Pancreas (tissue), 10 donors: ENCODE measurements around the gene TMEM192. TPM values are rescaled to one million over a fixed set of nuclear protein-coding genes. Genes with fewer than 3 reads are reported as not detected.

Source experiments
- ATAC-seq, 4 donors: fragments of 200-7000 bp; cut with Tn5 transposase; one replicate each; pipeline versions ENCODE4 v1.8.0 to v1.9.1; 2020; ENCODE audit warnings: mild to moderate bottlenecking in 4 of 4, moderate library complexity in 4 of 4
- DNase-seq, 6 donors: peaks; one replicate each; pipeline ENCODE4 v3.0.0-alpha.2; 2020
- FAIRE-seq: peaks from 2 replicates; lab custom pipeline; 2012; peaks lifted over from hg19 to GRCh38; lab: Jason Lieb, UNC
- H3K27ac ChIP-seq, 4 donors: fragments of 200-600 bp; sonication (generic); 1 replicate in 3 of 4; 2 replicates in 1 of 4; pipeline versions ENCODE4 v1.5.0 to v1.8.0; 2020
- H3K27me3 ChIP-seq, 4 donors: fragments of 200-600 bp; one replicate each; pipeline ENCODE4 v1.8.0; 2021
- H3K36me3 ChIP-seq, 3 donors: fragments of 200-600 bp; sonication (generic) in 1 of 3; one replicate each; pipeline versions ENCODE4 v1.5.0 to v1.8.0; 2020 to 2021
- H3K4me1 ChIP-seq, 3 donors: fragments of 200-600 bp; one replicate each; pipeline ENCODE4 v1.8.0; 2021
- H3K4me3 ChIP-seq, 4 donors: fragments of 200-600 bp; sonication (generic) in 2 of 4; one replicate each; pipeline versions ENCODE4 v1.5.0 to v1.8.0; 2020 to 2021
- H3K9me3 ChIP-seq, 4 donors: fragments of 200-600 bp; one replicate each; pipeline ENCODE4 v1.8.0; 2021
- CTCF ChIP-seq, 4 donors: fragments of 200-600 bp; sonication (generic) in 3 of 4; IDR thresholded peaks; one replicate each; pipeline versions ENCODE4 v1.5.0 to v1.8.0; 2021; ENCODE audit warnings: antibody characterized with exemption in 4 of 4
- WGBS, 2 donors: extraction: QIAGEN DNeasy Blood & Tissue Kit; methylation state at CpG; one replicate each; pipeline ENCODE4 v1.1.7; 2013; 5-methylcytosine and 5-hydroxymethylcytosine counted together
- intact Hi-C, 3 donors: fragments of 100-400 bp; cut with DNase I; formaldehyde crosslinking; loops; one replicate each; pipeline versions ENCODE4 v1.11.1 to v1.14.2; 2022
- polyA plus RNA-seq, 2 donors: library from polyadenylated mRNA; stranded (reverse); fragments of 200-250 nt; gene quantifications; one replicate each; pipeline ENCODE4 v1.2.3, GENCODE V29; 2013
- total RNA-seq, 6 donors: library from RNA; stranded (reverse); fragmentation: NEBNext Ultra II Directional in 4 of 6; extraction: Animal tissue kit (Norgen Biotek cat#: 25700) in 4 of 6; gene quantifications; one replicate each; pipeline versions ENCODE4 v1.2.1 to v1.2.4, GENCODE V29; 2021 to 2023
- donor health status: healthy with polysubstance abuse.
- donor health status: DM: no; HTN: no; CAD: no; lungs with moderate emphysema.
- donor health status: DM: no; HTN: no; CAD: no.
- donor health status: control.
- donor health status: control.
- donor health status: Bipolar disorder and iron deficiency.
- donor health status: DM: yes; HTN: yes; CAD: no.
- donor health status: DM: no; HTN: no; CAD: no.
- donor health status: DM: no; HTN: no; CAD: no.
- donor health status: DM: yes; HTN: yes; CAD: no.

Gene TMEM192
- total and polyA plus RNA-seq, 8 donors = 4.2 to 17.1 (median 13.2) TPM

- intact Hi-C loops = no loop called here
- no peak for DNase-seq
- Histone ChIP-seq H3K27ac (no peak overlapping the region), H3K9me3 (no peaks in the 10 kb centered on the region), H3K27me3 (no peaks in the 10 kb centered on the region), H3K36me3 (no peaks in the 10 kb centered on the region), H3K4me1 (peaks cover 0 to 8% (median 4%) of the 10 kb centered on the region in 3 donors), H3K4me3 (no peak overlapping the region)
- TF ChIP-seq CTCF (IDR thresholded peaks at IDR 0.05) = no peak
- WGBS, 2 donors = 26 to 32% methylated on average over 4 of the region's 4 CpGs
- no peak for FAIRE-seq
- ATAC-seq = peak in 1 of 4 donors; percentile 46
These were observed 5.7 kb upstream of the TMEM192 start for GRCh38 chr4:165118256-165118909.

- no peaks in the 10 kb centered on the region for H3K36me3 ChIP-seq
- no peaks in the 10 kb centered on the region for H3K27me3 ChIP-seq
- DNase-seq = no peak
- no peak for ATAC-seq
- no peaks in the 10 kb centered on the region for H3K9me3 ChIP-seq
- H3K4me1 ChIP-seq = peaks cover 0 to 8% (median 4%) of the 10 kb centered on the region in 3 donors
- FAIRE-seq = no peak
- 92 to 98% methylated on average over 3 of the region's 3 CpGs for WGBS, 2 donors
- no peak overlapping the region for H3K27ac ChIP-seq
- no peak overlapping the region for H3K4me3 ChIP-seq
- intact Hi-C loops = no loop called here
- no peak for TF ChIP-seq CTCF (IDR thresholded peaks at IDR 0.05)
These were observed 2.6 kb upstream of the TMEM192 start for GRCh38 chr4:165115301-165115700.

GRCh38 chr4:165111906-165112367 lies 723 bp downstream of the TMEM192 start:
- TF ChIP-seq CTCF (IDR thresholded peaks at IDR 0.05) = no peak
- DNase-seq (no peak), ATAC-seq (no peak), FAIRE-seq (no peak)
- Histone ChIP-seq H3K4me1 (no peaks in the 10 kb centered on the region), H3K9me3 (no peaks in the 10 kb centered on the region), H3K36me3 (no peaks in the 10 kb centered on the region), H3K27ac (peak overlapping the region; percentile 65 to 92 (median 92)), H3K4me3 (peak overlapping the region; percentile 80 to 95 (median 92)), H3K27me3 (no peaks in the 10 kb centered on the region)
- intact Hi-C loops = no loop called here
- WGBS, 2 donors = 3 to 4% methylated on average over 17 of the region's 17 CpGs

GRCh38 chr4:165106518-165106917 lies 6.1 kb downstream of the TMEM192 start:
- DNase-seq (no peak), ATAC-seq (no peak), FAIRE-seq (no peak)
- no peak overlapping the region for H3K27ac ChIP-seq
- H3K27me3 ChIP-seq = no peaks in the 10 kb centered on the region
- TF ChIP-seq CTCF (IDR thresholded peaks at IDR 0.05) = no peak
- no peak overlapping the region for H3K4me3 ChIP-seq
- peaks cover 0 to 12% (median 0%) of the 10 kb centered on the region in 3 donors for H3K36me3 ChIP-seq
- H3K9me3 ChIP-seq = no peaks in the 10 kb centered on the region
- H3K4me1 ChIP-seq = no peaks in the 10 kb centered on the region
- 94 to 97% methylated on average over 6 of the region's 6 CpGs for WGBS, 2 donors
- intact Hi-C loops = no loop called here

GRCh38 chr4:165101641-165102040 lies 11.0 kb downstream of the TMEM192 start:
- Histone ChIP-seq H3K4me3 (no peak overlapping the region), H3K27me3 (no peaks in the 10 kb centered on the region), H3K27ac (no peak overlapping the region), H3K36me3 (peaks cover 0 to 32% (median 11%) of the 10 kb centered on the region in 3 donors), H3K4me1 (no peaks in the 10 kb centered on the region), H3K9me3 (no peaks in the 10 kb centered on the region)
- no peak for TF ChIP-seq CTCF (IDR thresholded peaks at IDR 0.05)
- intact Hi-C loops = no loop called here
- FAIRE-seq (no peak), ATAC-seq (no peak), DNase-seq (no peak)
- 90% methylated on average over 3 of the region's 3 CpGs for WGBS, 2 donors
